Measurements from ENCODE around the gene DIO2.

DNA sequence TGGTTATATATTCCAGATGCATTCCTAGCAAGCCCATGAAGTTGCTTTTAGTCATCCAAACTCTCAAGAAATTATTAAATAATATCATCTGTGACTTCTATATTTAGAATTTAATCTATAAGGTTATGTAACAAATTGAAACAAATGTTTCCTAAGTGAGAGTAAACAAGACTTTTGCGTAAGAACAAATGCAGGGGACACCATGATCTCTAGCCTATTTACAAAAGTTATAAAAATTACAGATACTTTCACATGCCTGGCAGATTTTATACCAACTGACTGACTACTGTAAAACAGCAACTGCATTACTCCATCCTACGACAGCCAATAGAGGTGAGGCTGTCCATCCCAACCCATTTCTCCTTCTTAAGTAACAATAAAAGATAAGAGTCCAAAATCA is 20.4 kb upstream of the DIO2 start:
- no peak for TF ChIP-seq POLR2A (IDR thresholded peaks at IDR 0.05; ENCODE audit: low read length)
- TF ChIP-seq, protein P1, sequence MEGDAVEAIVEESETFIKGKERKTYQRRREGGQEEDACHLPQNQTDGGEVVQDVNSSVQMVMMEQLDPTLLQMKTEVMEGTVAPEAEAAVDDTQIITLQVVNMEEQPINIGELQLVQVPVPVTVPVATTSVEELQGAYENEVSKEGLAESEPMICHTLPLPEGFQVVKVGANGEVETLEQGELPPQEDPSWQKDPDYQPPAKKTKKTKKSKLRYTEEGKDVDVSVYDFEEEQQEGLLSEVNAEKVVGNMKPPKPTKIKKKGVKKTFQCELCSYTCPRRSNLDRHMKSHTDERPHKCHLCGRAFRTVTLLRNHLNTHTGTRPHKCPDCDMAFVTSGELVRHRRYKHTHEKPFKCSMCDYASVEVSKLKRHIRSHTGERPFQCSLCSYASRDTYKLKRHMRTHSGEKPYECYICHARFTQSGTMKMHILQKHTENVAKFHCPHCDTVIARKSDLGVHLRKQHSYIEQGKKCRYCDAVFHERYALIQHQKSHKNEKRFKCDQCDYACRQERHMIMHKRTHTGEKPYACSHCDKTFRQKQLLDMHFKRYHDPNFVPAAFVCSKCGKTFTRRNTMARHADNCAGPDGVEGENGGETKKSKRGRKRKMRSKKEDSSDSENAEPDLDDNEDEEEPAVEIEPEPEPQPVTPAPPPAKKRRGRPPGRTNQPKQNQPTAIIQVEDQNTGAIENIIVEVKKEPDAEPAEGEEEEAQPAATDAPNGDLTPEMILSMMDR (IDR thresholded peaks at IDR 0.05): no peak
- TF ChIP-seq SREBF2 (IDR thresholded peaks at IDR 0.05): no peak
- TF ChIP-seq CHD2 (IDR thresholded peaks at IDR 0.05; ENCODE audit: low read length, partially characterized antibody): no peak
- TF ChIP-seq JUN (IDR thresholded peaks at IDR 0.05): no peak
